ENCODE measurements around the gene LSAMP.

DNA sequence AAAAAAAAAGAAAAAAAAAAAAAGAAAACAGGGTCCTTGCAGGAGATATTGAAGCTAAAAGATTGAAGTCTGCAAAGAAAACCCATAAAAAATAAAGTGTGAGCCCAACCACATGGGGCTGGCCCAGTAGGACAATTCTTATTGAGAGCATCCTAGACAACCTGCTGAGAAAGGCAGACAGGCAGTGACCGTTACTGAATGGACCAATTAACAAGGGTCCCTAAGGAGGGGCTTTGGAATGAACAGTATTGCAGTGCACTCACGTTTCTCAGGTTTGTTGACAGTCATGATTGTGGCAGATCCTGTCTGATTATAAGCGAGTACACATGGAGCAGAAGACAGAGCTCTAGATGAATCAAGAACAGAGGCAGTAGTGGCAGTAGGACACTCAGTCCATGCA lies 168.6 kb downstream of the LSAMP start:
- TF ChIP-seq CTCF (IDR thresholded peaks at IDR 0.05) (no peak), POLR2AphosphoS5 (IDR thresholded peaks at IDR 0.05; ENCODE audit: insufficient read depth in 1 of 2, low read depth in 1 of 2) (no peak), POLR2A (IDR thresholded peaks at IDR 0.05) (no peak)
